GM12875 (cell line): ENCODE data around the gene PODNL1.

ENCODE experiments used
- H3K4me3 ChIP-seq: one replicate; pipeline ENCODE4 v1.5.1; 2011; ENCODE audit warnings: low read depth, low read length, control low read depth
- CTCF ChIP-seq: IDR thresholded peaks from 2 replicates; pipeline ENCODE4 v1.5.1; 2011; ENCODE audit warnings: low read depth, mild to moderate bottlenecking, control low read depth, inconsistent platforms, low read length, moderate library complexity, borderline replicate concordance; ENCODE audit not compliant: insufficient read depth

PODNL1 gene

DNA sequence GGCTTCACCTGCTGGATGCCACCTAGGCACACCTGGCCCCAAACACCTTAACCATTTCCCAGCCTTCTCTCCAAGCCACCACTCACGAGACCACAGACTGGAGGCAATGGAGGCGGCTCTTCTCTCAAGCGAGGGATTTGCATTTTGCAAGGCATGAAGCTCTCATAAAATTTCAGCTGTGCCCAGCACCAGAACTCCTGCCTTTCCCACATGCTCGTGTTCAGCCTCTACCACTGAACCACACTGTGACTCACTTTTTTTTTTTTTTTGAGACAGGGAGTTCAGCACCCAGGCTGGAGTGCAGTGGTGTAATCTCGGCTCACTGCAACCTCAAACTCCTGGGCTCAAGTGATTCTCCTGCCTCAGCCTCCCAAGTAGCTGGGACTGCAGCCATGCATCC is 50.7 kb downstream of the PODNL1 start:
- no peak overlapping the region for H3K4me3 ChIP-seq
- TF ChIP-seq CTCF = no peak

DNA sequence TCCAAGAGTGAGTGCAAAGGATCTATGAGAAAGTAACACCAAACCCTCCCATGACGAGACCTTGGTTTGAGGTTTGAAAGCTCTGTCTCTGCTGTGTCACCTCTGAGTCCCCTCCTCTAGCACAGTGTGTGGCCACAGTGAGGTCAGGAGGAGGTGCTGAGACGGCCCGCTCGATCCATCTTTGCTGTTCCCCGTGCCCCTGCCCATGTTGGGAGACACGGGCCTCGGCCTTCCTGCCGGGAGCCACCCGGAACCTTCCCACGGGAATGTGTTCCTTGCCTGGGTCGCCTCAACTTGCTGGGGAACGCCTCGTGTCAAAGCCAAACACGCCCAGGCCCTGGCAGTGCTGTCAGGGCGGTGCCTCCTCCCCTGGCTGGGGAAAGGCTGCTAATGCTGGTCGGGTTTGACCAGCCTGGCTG is 51.2 kb downstream of the PODNL1 start:
- no peak overlapping the region for H3K4me3 ChIP-seq
- TF ChIP-seq CTCF = no peak

DNA sequence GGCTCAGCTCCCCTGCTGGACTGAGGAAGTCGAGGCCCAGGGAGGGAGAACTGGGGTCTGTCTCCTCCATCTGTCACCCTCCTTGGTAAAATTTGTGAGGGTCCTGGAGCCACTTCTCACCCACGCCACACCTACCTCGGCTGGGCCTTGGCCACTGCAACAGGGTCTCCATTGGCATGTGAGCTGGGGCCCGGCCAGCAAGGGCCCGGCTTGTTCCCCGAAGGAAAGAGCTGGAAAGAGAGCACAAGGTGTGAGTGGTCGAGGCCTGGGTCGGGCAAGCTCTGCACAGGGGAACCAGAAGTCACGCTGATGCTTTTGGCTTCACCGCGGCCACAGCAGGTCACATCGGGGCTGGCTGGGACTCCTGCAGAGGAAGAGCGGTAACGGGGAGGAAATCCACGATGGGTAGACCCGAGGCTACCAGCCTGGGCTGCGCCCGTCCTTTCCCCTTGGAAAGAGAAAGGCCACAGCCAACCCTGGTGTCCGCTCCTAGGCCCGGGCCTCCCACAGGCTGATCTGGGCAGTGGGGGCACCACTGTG is 52.3 kb downstream of the PODNL1 start:
- no peak for TF ChIP-seq CTCF

DNA sequence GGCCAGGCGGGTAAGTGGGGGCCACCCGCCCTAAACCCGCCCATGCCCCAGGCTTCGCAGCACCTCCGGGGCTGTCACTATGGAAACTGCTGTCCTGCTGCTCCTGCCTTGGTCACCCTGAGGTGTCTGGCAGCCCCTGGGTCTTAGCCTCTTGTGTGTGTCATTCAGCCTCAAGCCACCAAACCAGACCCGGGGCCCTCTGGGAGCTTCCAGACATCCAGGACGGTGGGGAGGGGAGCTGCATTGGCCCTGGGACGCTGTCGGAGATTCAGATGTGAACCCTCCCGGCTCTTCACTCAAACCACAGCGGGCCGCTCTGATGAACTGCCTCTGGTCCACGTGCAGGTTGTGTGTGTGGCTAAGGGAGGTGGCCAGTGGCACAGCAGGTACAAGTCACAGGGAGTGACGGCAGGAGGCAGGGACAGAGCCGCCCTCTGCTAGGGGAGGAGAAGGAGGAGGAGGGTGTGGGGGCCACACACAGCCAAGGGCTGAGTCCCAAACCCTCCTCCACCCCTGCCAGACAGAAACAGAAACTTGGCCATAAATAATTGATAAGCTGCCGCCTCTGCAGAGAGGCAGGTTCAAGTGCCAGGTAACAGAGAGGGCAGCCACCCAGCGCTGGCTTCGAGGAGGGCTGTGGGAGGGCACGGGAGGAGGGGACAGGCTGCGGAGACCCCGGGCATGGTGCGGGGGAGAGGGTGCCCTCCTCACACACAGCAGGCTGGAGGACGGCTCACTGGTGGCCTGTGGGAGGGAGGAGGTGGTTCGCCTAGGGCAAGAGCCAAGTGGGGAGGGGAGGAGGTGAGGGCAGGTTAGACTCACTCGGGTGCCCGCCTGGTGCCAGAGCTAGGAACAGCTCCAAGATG is 53.3 kb downstream of the PODNL1 start:
- H3K4me3 ChIP-seq = no peak overlapping the region
- TF ChIP-seq CTCF = no peak

More for the DNA sequence above, 52.3 kb downstream of the PODNL1 start:
- H3K4me3 ChIP-seq = no peak overlapping the region

DNA sequence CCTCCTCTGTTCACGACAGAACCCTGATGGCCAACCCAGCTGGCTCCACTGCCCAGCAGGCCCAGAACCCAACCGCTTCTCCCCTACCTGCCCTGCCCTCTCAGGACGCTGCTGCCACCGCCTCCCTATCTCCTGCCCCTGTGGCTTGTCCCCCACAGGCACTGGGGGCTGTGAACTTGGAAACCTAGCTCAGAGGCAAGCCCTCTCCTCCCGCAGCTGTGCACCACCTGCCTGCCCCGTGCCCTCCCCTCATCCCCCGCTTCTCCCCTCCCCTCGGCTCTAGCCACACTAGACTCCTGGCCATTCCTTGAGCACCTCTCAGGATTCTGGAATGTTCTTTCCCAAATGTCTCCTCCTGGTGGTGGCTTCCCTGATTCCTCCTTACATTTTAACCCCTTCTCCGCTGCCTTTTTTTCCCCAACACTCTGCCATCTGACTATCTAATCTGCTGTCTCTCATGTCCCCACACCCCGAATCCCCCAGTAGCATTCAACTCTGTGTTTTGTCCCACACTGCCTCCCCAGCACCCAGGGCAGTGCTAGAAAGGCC is 54.6 kb downstream of the PODNL1 start:
- no peak overlapping the region for H3K4me3 ChIP-seq
- TF ChIP-seq CTCF = no peak

- no peak for TF ChIP-seq CTCF
- H3K4me3 ChIP-seq = no peak overlapping the region
Measured at GRCh38 chr19:13882836-13883235, 55.4 kb downstream of the PODNL1 start.

DNA sequence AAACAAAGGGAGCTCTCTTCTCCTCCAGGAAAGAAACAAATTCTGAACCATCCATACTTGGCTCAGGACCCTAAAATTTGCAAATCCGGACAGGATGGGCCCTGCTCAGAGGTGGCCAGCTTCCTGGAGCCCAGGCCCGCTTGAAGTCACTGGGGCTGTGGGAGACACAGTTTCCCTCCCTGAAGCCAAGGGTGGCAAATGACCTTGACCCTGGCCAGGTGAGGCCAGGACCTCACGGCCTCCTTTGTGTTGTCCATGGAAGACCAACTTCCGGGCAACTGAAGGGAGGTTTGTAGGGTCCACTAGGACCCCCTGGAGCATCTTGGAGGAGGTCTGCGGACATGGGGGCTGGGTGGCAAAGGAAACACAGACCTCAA is 55.8 kb downstream of the PODNL1 start:
- no peak overlapping the region for H3K4me3 ChIP-seq
- TF ChIP-seq CTCF = no peak
